ENCODE data around the gene UGCG.

DNA sequence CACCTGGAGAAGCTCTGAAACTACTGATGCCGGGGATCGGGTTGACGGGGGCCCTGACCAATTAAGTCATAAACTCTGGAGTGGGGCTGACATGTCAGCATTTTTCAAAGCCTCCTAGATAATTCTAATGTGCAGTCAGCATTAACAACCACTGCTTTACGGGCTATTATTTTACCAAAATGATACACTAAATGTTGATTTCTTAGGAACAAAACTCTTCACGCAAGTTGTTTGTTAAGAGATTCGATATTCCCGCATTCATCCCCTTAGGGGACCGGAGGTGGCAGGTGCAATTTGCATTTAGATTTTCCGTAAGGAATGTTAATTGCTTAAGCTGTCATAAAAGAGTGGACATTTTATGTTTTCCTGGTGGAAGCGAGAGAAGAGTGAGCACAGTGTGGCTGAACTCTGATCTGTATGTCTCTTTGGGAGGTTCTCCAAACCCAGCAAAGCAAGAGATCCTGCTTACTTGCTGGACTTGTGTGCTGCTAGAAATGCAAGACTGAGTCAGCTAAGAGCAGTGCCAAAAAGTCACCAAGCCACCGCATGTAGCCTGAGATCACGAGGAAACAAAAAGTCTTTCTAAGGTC is 77.6 kb downstream of the UGCG start:
- TF ChIP-seq, protein P1, sequence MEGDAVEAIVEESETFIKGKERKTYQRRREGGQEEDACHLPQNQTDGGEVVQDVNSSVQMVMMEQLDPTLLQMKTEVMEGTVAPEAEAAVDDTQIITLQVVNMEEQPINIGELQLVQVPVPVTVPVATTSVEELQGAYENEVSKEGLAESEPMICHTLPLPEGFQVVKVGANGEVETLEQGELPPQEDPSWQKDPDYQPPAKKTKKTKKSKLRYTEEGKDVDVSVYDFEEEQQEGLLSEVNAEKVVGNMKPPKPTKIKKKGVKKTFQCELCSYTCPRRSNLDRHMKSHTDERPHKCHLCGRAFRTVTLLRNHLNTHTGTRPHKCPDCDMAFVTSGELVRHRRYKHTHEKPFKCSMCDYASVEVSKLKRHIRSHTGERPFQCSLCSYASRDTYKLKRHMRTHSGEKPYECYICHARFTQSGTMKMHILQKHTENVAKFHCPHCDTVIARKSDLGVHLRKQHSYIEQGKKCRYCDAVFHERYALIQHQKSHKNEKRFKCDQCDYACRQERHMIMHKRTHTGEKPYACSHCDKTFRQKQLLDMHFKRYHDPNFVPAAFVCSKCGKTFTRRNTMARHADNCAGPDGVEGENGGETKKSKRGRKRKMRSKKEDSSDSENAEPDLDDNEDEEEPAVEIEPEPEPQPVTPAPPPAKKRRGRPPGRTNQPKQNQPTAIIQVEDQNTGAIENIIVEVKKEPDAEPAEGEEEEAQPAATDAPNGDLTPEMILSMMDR (IDR thresholded peaks at IDR 0.05): no peak
- no peak for TF ChIP-seq POLR2A (IDR thresholded peaks at IDR 0.05)

All from lower leg skin (tissue), 3 donors.